Retinal pigment epithelial cell (primary cell): ENCODE results near the gene HSD11B2.
"Not testable (repeated sequence)": the region's sequence is repeated elsewhere in the genome, so short reads cannot be mapped to it uniquely, and the experiment has no call there.

ENCODE experiments used
- DNase-seq: peaks from one replicate; pipeline ENCODE4 v3.0.0-alpha.2; 2010; ENCODE audit warnings: low read depth
- H3K4me3 ChIP-seq: 2 replicates; pipeline ENCODE4 v1.5.1; 2011; ENCODE audit warnings: mild to moderate bottlenecking, low read length, control low read depth, moderate library complexity
- TF ChIP-seq, protein P1 (sequence below): conservative IDR thresholded peaks from 2 replicates; pipeline ENCODE4 v1.5.1; 2011; ENCODE audit warnings: low read depth, low read length, control low read depth, inconsistent platforms

HSD11B2 gene

DNA sequence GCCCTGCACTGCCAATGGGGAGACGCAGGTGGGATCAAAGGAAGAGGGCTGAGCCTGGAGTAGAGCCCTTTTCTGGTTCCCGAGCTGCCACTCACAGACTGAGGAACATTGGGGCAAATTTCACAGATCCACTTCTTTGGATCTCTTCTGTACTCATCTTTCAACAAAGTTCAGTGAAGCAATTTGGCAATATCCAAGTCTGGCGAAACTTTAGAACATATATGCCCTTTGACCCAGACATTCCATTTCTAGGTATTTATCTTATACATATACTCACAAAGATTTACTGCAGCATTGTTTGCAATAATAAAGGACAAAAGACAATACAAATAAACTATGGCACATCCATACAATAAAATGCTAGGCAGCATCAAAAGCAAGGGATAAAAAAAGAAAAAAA is 19.6 kb upstream of the HSD11B2 start:
- H3K4me3 ChIP-seq = no peak overlapping the region
- DNase-seq = no peak
- TF ChIP-seq, protein P1, sequence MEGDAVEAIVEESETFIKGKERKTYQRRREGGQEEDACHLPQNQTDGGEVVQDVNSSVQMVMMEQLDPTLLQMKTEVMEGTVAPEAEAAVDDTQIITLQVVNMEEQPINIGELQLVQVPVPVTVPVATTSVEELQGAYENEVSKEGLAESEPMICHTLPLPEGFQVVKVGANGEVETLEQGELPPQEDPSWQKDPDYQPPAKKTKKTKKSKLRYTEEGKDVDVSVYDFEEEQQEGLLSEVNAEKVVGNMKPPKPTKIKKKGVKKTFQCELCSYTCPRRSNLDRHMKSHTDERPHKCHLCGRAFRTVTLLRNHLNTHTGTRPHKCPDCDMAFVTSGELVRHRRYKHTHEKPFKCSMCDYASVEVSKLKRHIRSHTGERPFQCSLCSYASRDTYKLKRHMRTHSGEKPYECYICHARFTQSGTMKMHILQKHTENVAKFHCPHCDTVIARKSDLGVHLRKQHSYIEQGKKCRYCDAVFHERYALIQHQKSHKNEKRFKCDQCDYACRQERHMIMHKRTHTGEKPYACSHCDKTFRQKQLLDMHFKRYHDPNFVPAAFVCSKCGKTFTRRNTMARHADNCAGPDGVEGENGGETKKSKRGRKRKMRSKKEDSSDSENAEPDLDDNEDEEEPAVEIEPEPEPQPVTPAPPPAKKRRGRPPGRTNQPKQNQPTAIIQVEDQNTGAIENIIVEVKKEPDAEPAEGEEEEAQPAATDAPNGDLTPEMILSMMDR = no peak

DNA sequence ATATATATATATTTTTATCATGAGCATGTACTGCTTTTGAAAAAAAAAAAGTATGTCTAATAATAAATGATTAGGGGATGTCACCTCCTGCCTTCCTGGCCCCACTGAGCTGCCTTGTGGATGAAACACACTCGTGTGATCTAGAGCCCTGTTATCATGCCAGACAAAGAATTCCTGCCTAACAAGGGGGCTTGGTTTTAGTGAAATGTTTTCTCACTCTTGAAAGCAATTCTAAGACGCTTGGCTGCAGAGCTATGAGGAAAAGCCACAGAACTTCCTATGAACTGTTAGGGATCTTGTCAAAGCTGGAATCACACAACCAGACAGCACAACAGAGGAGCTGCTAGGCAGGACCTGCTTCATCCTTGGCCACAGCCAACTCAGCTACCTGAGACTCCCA is 18.6 kb upstream of the HSD11B2 start:
- no peak for DNase-seq
- TF ChIP-seq, protein P1 = no peak

DNA sequence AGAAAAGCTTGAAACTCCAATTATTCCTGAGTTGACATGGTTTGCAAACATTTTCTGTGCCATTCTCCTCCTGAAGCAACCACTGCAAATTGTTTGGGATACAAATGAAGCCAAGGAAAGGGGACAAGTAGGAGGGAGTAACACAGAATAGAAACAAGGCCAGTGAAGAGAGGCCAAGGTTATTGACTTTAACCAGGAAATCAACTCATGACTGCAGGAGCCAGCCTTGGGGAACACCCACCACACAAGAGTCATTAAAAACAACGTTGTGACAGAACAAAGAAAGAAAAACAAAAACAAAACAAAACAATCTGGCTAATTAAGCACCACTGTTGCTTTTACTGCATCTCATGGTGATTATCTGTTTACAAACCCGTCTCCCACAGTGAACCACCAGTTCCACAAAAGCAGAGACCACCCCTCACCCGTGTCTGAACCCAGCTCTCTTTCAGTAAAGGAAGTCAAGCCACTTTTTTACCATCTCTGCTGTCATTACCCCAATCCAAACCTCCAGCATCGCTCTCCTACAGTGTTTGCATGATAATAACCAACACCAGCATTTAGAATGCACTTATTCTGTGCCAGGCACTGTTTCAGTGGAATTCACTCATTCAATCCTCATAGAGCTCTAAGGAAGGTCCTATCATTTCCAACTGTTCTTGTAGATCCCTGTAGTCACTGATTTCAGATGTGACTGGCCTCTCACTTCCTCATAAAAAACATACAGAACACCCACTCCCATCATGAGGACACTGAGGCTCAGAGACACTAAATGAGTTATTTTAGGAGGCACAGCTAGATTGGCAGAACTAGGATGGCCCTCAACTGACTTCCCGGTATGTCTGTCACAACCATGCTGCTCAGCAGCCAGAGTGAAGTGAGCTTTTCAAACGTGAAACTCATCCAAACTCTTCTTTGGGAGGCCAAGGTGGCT is 16.7 kb upstream of the HSD11B2 start:
- TF ChIP-seq, protein P1 = no peak
- no peak overlapping the region for H3K4me3 ChIP-seq
- DNase-seq = no peak

More for the DNA sequence above, 18.6 kb upstream of the HSD11B2 start:
- no peak overlapping the region for H3K4me3 ChIP-seq

DNA sequence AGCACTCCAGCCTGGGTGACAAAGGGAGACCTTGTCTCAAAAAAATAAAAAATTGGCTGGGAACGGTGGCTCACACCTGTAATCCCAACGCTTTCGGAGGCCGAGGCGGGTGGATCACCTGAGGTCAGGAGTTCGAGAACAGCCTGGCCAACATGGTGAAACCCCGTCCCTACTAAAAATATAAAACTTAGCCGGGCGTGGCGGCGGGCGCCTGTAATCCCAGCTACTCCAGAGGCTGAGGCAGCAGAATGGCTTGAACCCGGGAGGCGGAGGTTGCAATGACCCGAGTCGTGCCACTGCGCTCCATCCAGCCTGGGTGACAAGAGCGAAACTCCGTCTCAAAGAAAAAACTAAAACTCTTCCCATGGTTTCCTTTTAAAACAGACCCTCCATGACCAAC is 15.5 kb upstream of the HSD11B2 start:
- not testable (repeated sequence) for DNase-seq
- H3K4me3 ChIP-seq = peak overlapping the region; percentile 66

DNA sequence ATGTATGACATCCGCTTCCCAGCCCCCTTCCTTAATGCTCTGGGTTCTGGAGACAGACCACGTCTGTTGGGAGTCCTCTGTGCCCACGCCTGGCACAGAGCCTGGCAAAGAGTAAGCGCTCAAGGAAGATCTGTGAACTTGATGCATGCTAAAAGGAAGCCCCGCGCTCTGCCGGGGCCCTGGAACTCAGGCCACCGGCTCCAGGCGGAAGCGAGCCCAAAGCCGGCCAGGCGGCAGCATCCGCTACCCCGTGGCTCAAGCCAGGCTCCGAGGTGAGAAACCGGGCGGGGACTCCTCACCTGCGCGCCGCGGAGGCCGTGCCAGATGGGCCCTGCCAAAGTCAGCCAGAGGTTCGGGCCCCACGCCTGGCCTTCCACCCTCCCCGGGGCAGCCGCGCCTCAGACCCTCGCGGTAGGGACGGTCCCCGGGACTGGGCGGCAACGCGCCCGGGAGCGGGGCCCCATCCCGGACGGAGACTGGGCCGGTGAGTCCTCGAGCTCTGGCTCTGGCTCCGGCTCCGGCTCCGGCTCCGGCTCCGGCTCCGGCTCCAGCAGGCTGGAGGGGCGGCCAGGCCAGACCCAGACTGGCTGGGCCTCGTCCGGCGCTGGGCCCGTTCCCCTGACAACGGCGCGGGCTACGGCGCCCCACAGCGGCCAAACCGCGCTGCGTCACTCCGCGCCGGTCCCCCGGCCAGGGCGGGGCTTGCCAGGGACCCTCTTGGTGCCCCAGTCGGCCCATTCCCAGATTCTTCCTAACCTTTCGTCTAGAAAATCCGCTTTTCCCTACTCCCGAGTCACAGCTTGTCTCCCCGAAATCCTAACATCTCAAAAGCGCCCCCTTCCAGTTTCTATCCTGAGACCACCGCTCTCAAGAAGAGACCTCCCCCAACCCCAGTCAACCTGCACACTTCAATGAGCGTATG is 14.8 kb upstream of the HSD11B2 start, which contains the start of gene ZDHHC1:
TSS of gene ZDHHC1 (minus strand) at position 606 of the 922 bp plus-strand sequence. CDS start 8,702 bp downstream, outside the sequence.
- DNase-seq = no peak
- TF ChIP-seq, protein P1 = peak; percentile 28
- H3K4me3 ChIP-seq = peak within 1 kb of the TSS; percentile 66

DNA sequence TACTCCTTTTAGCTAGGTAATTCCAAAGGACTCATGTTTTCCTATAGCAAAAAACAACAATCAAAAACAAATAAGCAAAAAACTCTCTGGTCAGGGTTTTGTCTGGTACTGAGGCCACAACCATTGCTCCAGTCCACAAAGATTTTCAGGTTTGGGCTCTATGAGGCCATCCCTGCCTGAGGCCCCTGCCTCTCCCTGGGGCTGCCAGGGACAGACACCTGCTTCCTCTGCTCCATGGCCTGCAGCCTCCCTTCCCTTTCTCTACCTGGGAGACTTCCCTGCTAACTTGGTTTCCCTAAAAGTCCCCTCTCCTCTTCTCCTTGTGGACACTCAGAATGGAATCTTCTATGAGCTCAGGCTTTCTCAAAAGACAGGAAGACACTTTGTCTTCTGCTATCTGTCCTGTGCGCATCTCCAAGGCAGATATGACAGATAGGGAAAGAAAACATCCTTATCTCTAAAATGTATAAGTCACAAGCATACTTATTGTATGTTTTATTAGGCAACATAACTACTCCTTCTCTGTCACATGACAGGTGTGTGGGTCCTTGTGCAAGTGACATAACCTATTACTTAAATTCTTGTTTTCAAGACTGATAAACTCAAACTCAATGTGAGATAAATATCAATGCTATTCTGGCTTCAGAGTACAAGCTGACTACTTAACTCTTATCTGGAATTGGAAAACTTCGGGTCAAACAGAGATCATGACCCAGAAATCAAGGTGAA is 13.4 kb upstream of the HSD11B2 start:
- DNase-seq = no peak
- TF ChIP-seq, protein P1 = no peak
- H3K4me3 ChIP-seq = no peak overlapping the region

DNA sequence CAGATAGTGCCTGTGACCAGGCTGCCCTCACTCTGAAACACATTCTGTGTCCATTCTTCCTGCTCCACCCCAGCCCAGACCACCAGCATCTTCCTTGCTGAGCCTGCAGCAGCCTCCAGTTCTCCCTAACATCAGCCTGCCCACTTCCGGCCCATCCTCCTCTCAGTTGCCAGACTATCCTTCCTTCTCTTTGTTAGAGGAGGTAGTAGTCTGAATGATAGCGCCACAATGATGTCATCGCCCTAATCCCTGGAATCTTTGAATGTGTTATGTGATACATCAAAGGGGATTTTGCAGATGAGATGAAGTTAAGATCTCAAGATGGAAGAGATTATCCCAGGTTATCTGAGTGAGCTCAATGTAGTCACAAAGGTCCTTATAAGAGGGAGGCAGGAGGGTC is 11.4 kb upstream of the HSD11B2 start:
- H3K4me3 ChIP-seq = no peak overlapping the region
- TF ChIP-seq, protein P1 = no peak
- no peak for DNase-seq
